Measurements from ENCODE around the gene MED12L.
"Not testable (repeated sequence)": the region's sequence is repeated elsewhere in the genome, so short reads cannot be mapped to it uniquely, and the experiment has no call there.

The MED12L gene

DNA sequence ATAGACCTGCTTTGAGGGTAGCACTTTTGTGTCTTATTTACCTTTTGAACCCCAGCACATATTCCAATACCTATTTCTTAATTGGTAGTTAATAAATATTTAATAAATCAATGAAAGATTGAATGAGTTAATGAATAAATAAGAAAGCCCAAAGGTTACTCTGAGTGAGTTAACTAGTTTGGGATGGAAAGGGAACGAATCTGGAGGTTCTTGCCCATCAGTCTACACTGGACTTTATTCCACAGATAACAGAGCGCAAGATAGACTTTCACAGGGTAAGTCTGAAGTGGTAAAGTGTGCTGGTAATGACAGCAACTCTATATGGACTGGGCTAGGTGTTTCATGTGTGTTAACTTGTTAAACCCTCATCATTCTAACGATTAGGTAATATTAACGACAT is 33.1 kb upstream of the MED12L start:
- TF ChIP-seq, protein P1, sequence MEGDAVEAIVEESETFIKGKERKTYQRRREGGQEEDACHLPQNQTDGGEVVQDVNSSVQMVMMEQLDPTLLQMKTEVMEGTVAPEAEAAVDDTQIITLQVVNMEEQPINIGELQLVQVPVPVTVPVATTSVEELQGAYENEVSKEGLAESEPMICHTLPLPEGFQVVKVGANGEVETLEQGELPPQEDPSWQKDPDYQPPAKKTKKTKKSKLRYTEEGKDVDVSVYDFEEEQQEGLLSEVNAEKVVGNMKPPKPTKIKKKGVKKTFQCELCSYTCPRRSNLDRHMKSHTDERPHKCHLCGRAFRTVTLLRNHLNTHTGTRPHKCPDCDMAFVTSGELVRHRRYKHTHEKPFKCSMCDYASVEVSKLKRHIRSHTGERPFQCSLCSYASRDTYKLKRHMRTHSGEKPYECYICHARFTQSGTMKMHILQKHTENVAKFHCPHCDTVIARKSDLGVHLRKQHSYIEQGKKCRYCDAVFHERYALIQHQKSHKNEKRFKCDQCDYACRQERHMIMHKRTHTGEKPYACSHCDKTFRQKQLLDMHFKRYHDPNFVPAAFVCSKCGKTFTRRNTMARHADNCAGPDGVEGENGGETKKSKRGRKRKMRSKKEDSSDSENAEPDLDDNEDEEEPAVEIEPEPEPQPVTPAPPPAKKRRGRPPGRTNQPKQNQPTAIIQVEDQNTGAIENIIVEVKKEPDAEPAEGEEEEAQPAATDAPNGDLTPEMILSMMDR (IDR thresholded peaks at IDR 0.05; ENCODE audit: insufficient read depth, low read depth, low read length, missing control alignments): no peak
- DNase-seq (ENCODE audit: low read depth): no peak
- H3K4me3 ChIP-seq (ENCODE audit: low read length): no peak overlapping the region

DNA sequence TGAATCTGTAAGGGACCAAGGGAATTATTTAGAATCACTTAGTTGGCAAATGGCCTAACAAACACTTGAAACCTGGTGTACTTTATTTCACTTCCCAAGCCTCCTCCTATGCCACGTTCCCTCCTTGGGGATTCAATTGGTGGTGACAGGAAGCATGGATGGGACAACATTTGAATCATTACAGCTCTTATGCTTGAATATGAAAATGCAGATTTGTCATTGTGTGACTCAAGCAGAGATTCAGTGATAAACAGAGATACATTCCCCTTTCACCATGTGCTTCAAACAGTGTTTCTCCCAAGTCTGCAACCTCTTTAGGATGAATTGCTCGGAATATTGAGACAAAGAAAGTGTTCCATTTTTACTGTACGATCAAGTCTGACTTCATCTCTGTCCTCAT is 32.7 kb upstream of the MED12L start:
- DNase-seq (ENCODE audit: low read depth): no peak
- no peak overlapping the region for H3K4me3 ChIP-seq (ENCODE audit: low read length)
- TF ChIP-seq, protein P1 (IDR thresholded peaks at IDR 0.05; ENCODE audit: insufficient read depth, low read depth, low read length, missing control alignments): no peak

DNA sequence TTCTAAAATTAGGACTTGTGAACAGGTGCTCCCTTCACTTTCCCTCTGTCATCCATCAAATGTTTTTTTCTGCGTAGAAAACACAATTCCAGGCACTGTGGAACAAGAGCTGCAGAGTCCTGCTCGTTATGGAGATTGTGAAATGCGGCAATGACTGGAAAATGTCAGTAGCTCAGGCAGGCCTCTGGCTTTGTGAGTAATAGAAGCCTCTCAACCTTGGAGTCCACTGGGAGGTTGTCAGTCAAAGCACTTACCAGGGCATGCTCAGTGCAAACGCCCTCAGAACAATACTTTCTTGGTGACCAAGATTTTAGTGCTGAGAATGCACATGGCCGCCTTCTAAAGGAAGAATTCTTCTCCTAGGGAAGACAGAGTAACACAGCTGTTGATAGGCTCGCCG is 26.7 kb upstream of the MED12L start:
- DNase-seq (ENCODE audit: low read depth): peak; percentile 6
- H3K4me3 ChIP-seq (ENCODE audit: low read length): no peak overlapping the region
- TF ChIP-seq, protein P1 (IDR thresholded peaks at IDR 0.05; ENCODE audit: insufficient read depth, low read depth, low read length, missing control alignments): no peak

DNA sequence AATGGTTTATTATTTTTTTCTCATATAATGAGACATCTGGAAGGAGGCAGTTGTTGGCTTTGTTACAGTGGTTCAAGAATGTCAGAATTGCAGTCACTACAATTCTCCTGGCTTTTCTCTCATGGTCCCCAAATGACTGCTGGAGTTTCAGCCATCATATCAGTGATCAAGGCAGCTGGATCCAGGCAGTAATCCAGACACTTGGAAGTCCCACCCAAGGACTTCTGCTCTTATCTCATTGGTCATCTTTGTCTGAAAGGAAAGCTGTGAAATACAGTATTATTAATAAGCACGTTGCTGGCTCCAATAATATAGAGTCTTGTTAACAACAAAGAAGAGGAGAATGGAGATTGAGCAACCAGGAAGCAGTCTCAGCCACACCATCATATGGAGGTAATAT is 22.9 kb upstream of the MED12L start:
- no peak overlapping the region for H3K4me3 ChIP-seq (ENCODE audit: low read length)
- no peak for DNase-seq (ENCODE audit: low read depth)
- TF ChIP-seq, protein P1 (IDR thresholded peaks at IDR 0.05; ENCODE audit: insufficient read depth, low read depth, low read length, missing control alignments): no peak

- H3K4me3 ChIP-seq (ENCODE audit: low read length): no peak overlapping the region
- TF ChIP-seq, protein P1 (IDR thresholded peaks at IDR 0.05; ENCODE audit: insufficient read depth, low read depth, low read length, missing control alignments): no peak
- DNase-seq (ENCODE audit: low read depth): no peak
Measured at GRCh38 chr3:151067158-151067557, 18.3 kb upstream of the MED12L start.

DNA sequence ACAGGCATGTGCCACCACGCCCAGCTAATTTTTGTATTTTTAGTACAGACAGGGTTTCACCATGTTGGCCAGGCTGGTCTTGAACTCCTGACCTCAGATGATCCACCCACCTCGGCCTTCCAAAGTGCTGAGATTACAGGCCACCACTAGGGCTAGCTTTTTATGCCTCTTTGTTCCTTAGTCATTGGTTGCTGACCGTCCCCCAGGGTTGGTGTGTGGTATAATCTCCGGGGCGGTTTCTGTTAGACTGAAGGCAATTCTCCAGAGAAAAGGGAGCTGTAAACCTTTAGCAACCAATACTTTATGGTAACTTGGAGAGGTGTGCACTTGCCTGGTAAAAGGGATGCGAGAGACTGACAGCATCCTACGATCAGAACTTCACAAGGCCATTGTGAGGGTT is 12.6 kb upstream of the MED12L start:
- not testable (repeated sequence) for DNase-seq (ENCODE audit: low read depth); H3K4me3 ChIP-seq (ENCODE audit: low read length)

DNA sequence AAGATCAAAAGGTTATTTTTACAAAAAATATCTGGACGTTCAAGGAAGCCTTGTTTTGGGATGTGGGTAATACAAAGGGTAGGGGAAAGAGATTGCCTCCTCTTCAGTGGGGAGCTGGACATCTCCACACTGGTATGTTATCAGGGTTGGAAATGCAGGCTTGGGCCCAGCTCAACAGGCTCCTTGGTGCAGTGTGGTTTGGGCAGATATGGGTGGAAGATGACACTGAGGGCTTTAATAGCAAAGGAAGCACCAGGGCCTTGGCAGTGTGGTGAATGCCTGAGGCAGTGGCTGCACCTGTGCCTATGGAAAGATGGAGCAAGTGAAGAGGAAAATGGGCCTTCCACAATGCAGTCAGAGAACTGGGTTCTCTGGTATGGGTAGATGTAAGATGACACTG is 11.2 kb upstream of the MED12L start:
- TF ChIP-seq, protein P1 (IDR thresholded peaks at IDR 0.05; ENCODE audit: insufficient read depth, low read depth, low read length, missing control alignments): no peak
- no peak for DNase-seq (ENCODE audit: low read depth)
- no peak overlapping the region for H3K4me3 ChIP-seq (ENCODE audit: low read length)

All from epithelial cell of esophagus (primary cell).